WTC11 (cell line): ENCODE measurements around the gene VAT1. TPM values are rescaled to one million over a fixed set of nuclear protein-coding genes. Genes with fewer than 3 reads are reported as not detected.

Experiments used
- ATAC-seq: fragments of 200-7000 bp; cut with Tn5 transposase; 2 replicates; pipeline ENCODE4 v1.10.0; 2021; ENCODE audit warnings: mild to moderate bottlenecking, moderate library complexity
- CTCF ChIA-PET: fragments of 300-600 bp; sonication (Branson Sonifier 250); formaldehyde crosslinking; loops from one replicate; lab custom pipeline; 2021; ENCODE audit warnings: antibody characterized with exemption; lab: Charles Lee
- POLR2A ChIA-PET: fragments of 350-600 bp; sonication (Branson Sonifier 250); formaldehyde crosslinking; loops from one replicate; lab custom pipeline; 2021; ENCODE audit warnings: antibody characterized with exemption; lab: Charles Lee
- DNase-seq: peaks from one replicate; pipeline ENCODE4 v3.0.0; 2021; ENCODE audit warnings: low spot score
- H3K27ac Mint-ChIP-seq: 2 replicates; pipeline ENCODE4 v1.8.0; 2021; ENCODE audit warnings: mixed read lengths
- H3K27me3 Mint-ChIP-seq: 2 replicates; pipeline ENCODE4 v1.8.0; 2021; ENCODE audit warnings: low read depth, mild to moderate bottlenecking, moderate library complexity, mixed read lengths
- H3K36me3 Mint-ChIP-seq: 2 replicates; pipeline ENCODE4 v1.8.0; 2021; ENCODE audit warnings: mixed read lengths
- H3K4me1 Mint-ChIP-seq: 2 replicates; pipeline ENCODE4 v1.8.0; 2022; ENCODE audit warnings: mixed read lengths
- H3K4me3 Mint-ChIP-seq: 2 replicates; pipeline ENCODE4 v1.8.0; 2021; ENCODE audit warnings: mild to moderate bottlenecking, moderate library complexity, mixed read lengths
- H3K9me3 Mint-ChIP-seq: 2 replicates; pipeline ENCODE4 v1.8.0; 2021; ENCODE audit warnings: mixed read lengths
- ARID4B ChIP-seq: sonication (generic); formaldehyde crosslinking; IDR thresholded peaks from 2 replicates; pipeline ENCODE4 v1.8.0; 2023; ENCODE audit warnings: missing genetic modification reagents, mild to moderate bottlenecking, borderline replicate concordance
- CBFB ChIP-seq: sonication (generic); formaldehyde crosslinking; IDR thresholded peaks from 2 replicates; pipeline ENCODE4 v1.8.1; 2022; ENCODE audit warnings: mild to moderate bottlenecking, low read depth, missing genetic modification reagents
- E2F4 ChIP-seq: sonication (generic); formaldehyde crosslinking; IDR thresholded peaks from 2 replicates; pipeline ENCODE4 v1.8.1; 2022; ENCODE audit warnings: low read depth, mild to moderate bottlenecking, moderate library complexity, missing genetic modification reagents, borderline replicate concordance
- FOXK1 ChIP-seq: sonication (generic); formaldehyde crosslinking; IDR thresholded peaks from 2 replicates; pipeline ENCODE4 v1.8.0; 2022; ENCODE audit warnings: mild to moderate bottlenecking, moderate library complexity, missing genetic modification reagents
- GTF2I ChIP-seq: fragments of 250-450 bp; sonication (Bioruptor Pico); conservative IDR thresholded peaks from 2 replicates; pipeline ENCODE4 v1.4.0; 2021; ENCODE audit warnings: mild to moderate bottlenecking
- HMGA2 ChIP-seq: fragments of 250-450 bp; sonication (Bioruptor Pico); IDR thresholded peaks from 2 replicates; pipeline ENCODE4 v1.4.0; 2021; ENCODE audit warnings: mild to moderate bottlenecking, moderate library complexity
- JUN ChIP-seq: sonication (generic); formaldehyde crosslinking; IDR thresholded peaks from 2 replicates; pipeline ENCODE4 v1.8.0; 2023; ENCODE audit warnings: mild to moderate bottlenecking, missing genetic modification reagents
- SOX15 ChIP-seq: fragments of 250-450 bp; sonication (Bioruptor Pico); IDR thresholded peaks from 2 replicates; pipeline ENCODE4 v1.9.0; 2021; ENCODE audit warnings: mild to moderate bottlenecking
- ZNF121 ChIP-seq: sonication (generic); formaldehyde crosslinking; IDR thresholded peaks from 2 replicates; pipeline ENCODE4 v1.8.0; 2023; ENCODE audit warnings: missing genetic modification reagents
- ZNF138 ChIP-seq: sonication (generic); formaldehyde crosslinking; conservative IDR thresholded peaks from 2 replicates; pipeline ENCODE4 v1.8.1; 2022; ENCODE audit warnings: mild to moderate bottlenecking, moderate library complexity, missing genetic modification reagents
- ZNF232 ChIP-seq: sonication (generic); formaldehyde crosslinking; IDR thresholded peaks from 2 replicates; pipeline ENCODE4 v1.8.0; 2022; ENCODE audit warnings: mild to moderate bottlenecking, missing genetic modification reagents
- total RNA-seq: library from RNA; stranded (reverse); gene quantifications from 3 replicates; pipeline ENCODE4 v1.2.3, GENCODE V29; 2021

VAT1 gene
- total RNA-seq, 1 experiment from 2014 or later, result 298 TPM

GRCh38 chr17:43021741-43022512 is at the start of gene VAT1 (continued):
- TF ChIP-seq ARID4B (peak; percentile 72), ZNF121 (CRISPR knock-in tag) (no peak)
- TF ChIP-seq, all 79 proteins: peak for 21

GRCh38 chr17:43070872-43071271 is 48.7 kb upstream of the VAT1 start:
- no peak overlapping the region for H3K4me3 Mint-ChIP-seq

More at GRCh38 chr17:43070872-43071271, 48.7 kb upstream of the VAT1 start:
- ChIA-PET CTCF (no interaction called here), POLR2A (interaction anchor here (0.5 kb wide), 1 partner anchor 980 kb away, joined by 3 read pairs; no protein-coding TSS in a partner anchor)
- Mint-ChIP-seq H3K36me3 (peaks cover 26% of the 10 kb centered on the region), H3K9me3 (no peaks in the 10 kb centered on the region), H3K4me1 (peaks cover 8% of the 10 kb centered on the region), H3K27ac (no peak overlapping the region), H3K27me3 (no peaks in the 10 kb centered on the region)
- ATAC-seq (no peak), DNase-seq (no peak)
- TF ChIP-seq E2F4, result no peak
- no peak for TF ChIP-seq JUN
- no peak for TF ChIP-seq HMGA2
- TF ChIP-seq FOXK1, result no peak
- TF ChIP-seq GTF2I (CRISPR knock-in tag), result no peak
- TF ChIP-seq ARID4B, result no peak
- TF ChIP-seq ZNF232 (CRISPR knock-in tag), result no peak
- no peak for TF ChIP-seq ZNF138
- TF ChIP-seq CBFB (CRISPR knock-in tag), result no peak
- TF ChIP-seq SOX15 (CRISPR knock-in tag), result no peak
